Calu3 (cell line): ENCODE data around the gene IMMP2L. TPM values are rescaled to one million over a fixed set of nuclear protein-coding genes. Genes with fewer than 3 reads are reported as not detected.

Experiments
- BruUV-seq: library from RNA; stranded (reverse); fragments of 400-500 nt; replicated peaks from 2 replicates; lab custom pipeline; 2021; lab: Mats Ljungman, UMichigan
- CTCF ChIA-PET: fragments of 300-600 bp; sonication (Branson Sonifier 250); formaldehyde crosslinking; loops from one replicate; lab custom pipeline; 2022; ENCODE audit warnings: antibody characterized with exemption; lab: Charles Lee
- DNase-seq: peaks from one replicate; pipeline ENCODE4 v3.0.0; 2022
- H3K27ac Mint-ChIP-seq: one replicate; pipeline ENCODE4 v1.8.0; 2022; ENCODE audit warnings: mixed read lengths; ENCODE audit not compliant: unreplicated experiment
- H3K27me3 Mint-ChIP-seq: one replicate; pipeline ENCODE4 v1.8.0; 2022; ENCODE audit warnings: mixed read lengths; ENCODE audit not compliant: unreplicated experiment
- H3K36me3 Mint-ChIP-seq: one replicate; pipeline ENCODE4 v1.8.0; 2022; ENCODE audit warnings: mild to moderate bottlenecking, moderate library complexity, mixed read lengths; ENCODE audit not compliant: insufficient read depth, unreplicated experiment
- H3K4me1 Mint-ChIP-seq: one replicate; pipeline ENCODE4 v1.8.0; 2022; ENCODE audit warnings: mild to moderate bottlenecking, low read depth, mixed read lengths; ENCODE audit not compliant: unreplicated experiment
- H3K4me3 Mint-ChIP-seq: one replicate; pipeline ENCODE4 v1.8.0; 2022; ENCODE audit warnings: mild to moderate bottlenecking, low read depth, moderate library complexity, mixed read lengths; ENCODE audit not compliant: unreplicated experiment
- H3K9me3 Mint-ChIP-seq: one replicate; pipeline ENCODE4 v1.8.0; 2022; ENCODE audit warnings: low read depth, mixed read lengths; ENCODE audit not compliant: unreplicated experiment
- intact Hi-C: fragments of 100-400 bp; cut with micrococcal nuclease; formaldehyde crosslinking; loops from one replicate; pipeline ENCODE4 v1.10.0; 2022; ENCODE audit not compliant: unreplicated experiment
- total RNA-seq: library from RNA; stranded (reverse); gene quantifications from 2 replicates; pipeline ENCODE4 v1.2.3, GENCODE V29; 2022
- TF ChIP-seq, protein P1 (sequence below): fragments of 200-600 bp; IDR thresholded peaks from one replicate; pipeline ENCODE4 v1.8.0; 2022; ENCODE audit warnings: antibody characterized with exemption; ENCODE audit not compliant: unreplicated experiment

Gene IMMP2L
- total RNA-seq, 1 experiment from 2014 or later = 28.6 TPM

DNA sequence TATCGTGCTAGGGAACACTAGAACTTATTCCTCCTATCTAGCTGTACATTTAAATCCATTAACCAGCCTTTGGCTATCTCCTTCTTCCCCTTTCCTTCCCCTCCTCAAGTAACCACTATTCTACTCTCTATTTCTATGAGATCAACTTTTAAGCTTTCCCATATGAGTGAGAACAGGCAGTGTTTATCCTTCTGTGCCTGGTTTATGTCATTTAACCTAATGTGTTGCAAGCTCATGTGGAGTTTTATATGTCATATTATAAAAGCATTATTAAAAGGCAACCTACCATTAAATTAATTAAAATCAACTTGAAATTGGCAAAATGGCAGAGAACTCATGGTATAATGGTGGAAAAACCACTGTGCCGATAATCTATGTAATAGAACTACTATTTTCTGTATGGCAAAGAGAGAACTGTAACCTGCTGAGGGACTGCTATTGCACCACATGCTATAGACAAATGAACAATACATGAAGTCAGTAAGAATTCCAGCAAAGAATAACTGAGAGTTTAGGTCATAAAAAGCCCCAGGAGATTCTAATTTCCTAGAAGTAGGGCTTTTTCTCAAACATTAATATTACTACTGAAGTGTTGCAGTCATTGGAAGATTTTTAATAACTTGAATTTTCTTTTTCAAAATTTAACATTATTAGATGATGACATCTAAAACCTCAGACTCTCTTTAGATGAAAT lies 389.6 kb downstream of the IMMP2L start:
- Mint-ChIP-seq H3K4me3 (no peak overlapping the region), H3K27me3 (no peaks in the 10 kb centered on the region), H3K27ac (no peak overlapping the region), H3K9me3 (no peaks in the 10 kb centered on the region), H3K4me1 (no peaks in the 10 kb centered on the region), H3K36me3 (no peaks in the 10 kb centered on the region)
- intact Hi-C loops = no loop called here
- TF ChIP-seq, protein P1, sequence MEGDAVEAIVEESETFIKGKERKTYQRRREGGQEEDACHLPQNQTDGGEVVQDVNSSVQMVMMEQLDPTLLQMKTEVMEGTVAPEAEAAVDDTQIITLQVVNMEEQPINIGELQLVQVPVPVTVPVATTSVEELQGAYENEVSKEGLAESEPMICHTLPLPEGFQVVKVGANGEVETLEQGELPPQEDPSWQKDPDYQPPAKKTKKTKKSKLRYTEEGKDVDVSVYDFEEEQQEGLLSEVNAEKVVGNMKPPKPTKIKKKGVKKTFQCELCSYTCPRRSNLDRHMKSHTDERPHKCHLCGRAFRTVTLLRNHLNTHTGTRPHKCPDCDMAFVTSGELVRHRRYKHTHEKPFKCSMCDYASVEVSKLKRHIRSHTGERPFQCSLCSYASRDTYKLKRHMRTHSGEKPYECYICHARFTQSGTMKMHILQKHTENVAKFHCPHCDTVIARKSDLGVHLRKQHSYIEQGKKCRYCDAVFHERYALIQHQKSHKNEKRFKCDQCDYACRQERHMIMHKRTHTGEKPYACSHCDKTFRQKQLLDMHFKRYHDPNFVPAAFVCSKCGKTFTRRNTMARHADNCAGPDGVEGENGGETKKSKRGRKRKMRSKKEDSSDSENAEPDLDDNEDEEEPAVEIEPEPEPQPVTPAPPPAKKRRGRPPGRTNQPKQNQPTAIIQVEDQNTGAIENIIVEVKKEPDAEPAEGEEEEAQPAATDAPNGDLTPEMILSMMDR = no peak
- BruUV-seq = no TSS peak
- DNase-seq = no peak
- CTCF ChIA-PET = no interaction called here

DNA sequence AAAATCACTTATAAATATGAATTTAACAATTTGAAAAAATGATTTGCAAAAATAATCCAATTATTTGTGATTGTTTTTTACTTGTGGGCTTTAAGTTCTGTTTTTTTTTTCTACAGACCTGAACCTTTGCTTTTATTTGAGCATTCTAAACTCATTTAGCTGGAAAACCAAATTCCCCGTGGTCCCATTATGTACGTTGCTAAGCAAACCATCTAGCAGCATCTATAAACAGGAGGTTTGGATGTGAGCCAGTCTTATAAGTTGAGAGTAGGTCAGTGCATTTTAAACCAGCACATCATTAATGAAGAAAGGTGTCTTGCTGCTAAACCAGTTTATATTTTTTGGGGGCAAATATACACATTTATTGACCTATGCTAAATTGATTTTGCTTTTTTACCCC lies 394.1 kb downstream of the IMMP2L start:
- H3K36me3 Mint-ChIP-seq = no peaks in the 10 kb centered on the region
- H3K9me3 Mint-ChIP-seq = no peaks in the 10 kb centered on the region
- H3K27ac Mint-ChIP-seq = no peak overlapping the region
- no peaks in the 10 kb centered on the region for H3K4me1 Mint-ChIP-seq
- no TSS peak for BruUV-seq
- TF ChIP-seq, protein P1 = no peak
- DNase-seq = no peak
- intact Hi-C loops = no loop called here
- H3K4me3 Mint-ChIP-seq = no peak overlapping the region
- H3K27me3 Mint-ChIP-seq = no peaks in the 10 kb centered on the region
- CTCF ChIA-PET = no interaction called here

DNA sequence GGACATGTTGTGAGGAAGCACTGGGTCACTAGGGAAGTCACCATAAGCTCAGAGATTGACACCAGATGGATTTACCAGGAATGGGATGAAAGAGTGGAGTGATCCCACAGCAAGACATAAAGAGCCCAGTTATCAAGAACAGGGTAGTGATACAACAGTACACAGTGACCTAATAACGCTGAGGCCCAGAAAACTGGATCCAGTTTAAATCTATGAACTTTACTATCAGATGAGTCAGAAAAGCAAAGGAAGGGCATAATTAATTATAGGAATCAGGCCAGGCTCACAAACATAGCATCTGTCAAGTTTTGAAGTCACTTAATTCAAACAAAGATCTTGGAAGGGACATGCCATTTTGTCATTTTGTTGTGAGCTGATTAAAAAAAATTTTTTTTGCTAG lies 397.9 kb downstream of the IMMP2L start:
- H3K27me3 Mint-ChIP-seq = no peaks in the 10 kb centered on the region
- TF ChIP-seq, protein P1 = no peak
- no peaks in the 10 kb centered on the region for H3K36me3 Mint-ChIP-seq
- CTCF ChIA-PET = interaction anchor here (0.7 kb wide), 1 partner anchor 65 kb away, joined by 4 read pairs; no protein-coding TSS in a partner anchor
- H3K9me3 Mint-ChIP-seq = no peaks in the 10 kb centered on the region
- BruUV-seq = no TSS peak
- no peak overlapping the region for H3K4me3 Mint-ChIP-seq
- no peaks in the 10 kb centered on the region for H3K4me1 Mint-ChIP-seq
- intact Hi-C loops = no loop called here
- no peak for DNase-seq
- H3K27ac Mint-ChIP-seq = no peak overlapping the region

DNA sequence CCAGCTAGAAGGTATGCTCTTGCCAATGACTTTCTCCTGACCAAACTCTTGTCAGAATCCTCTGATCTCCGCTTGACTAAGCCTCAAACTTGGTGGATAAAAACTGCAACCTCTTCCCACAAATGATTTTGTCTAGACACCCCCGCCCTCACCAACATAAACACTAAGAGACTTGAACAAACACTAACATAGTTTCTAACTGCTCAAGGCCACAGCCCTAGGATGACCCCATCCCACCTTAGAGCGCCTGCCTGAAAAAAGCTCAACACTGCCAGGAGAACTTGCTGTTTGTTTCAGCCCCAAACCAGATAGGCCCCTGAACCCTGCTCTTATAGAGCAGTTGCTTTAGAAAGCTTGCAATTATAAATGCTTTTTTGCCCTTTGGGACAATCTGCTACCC lies 399.6 kb downstream of the IMMP2L start:
- CTCF ChIA-PET = interaction anchor here (0.5 kb wide), 1 partner anchor 105 kb away, joined by 3 read pairs; no protein-coding TSS in a partner anchor
- Mint-ChIP-seq H3K27ac (no peak overlapping the region), H3K36me3 (no peaks in the 10 kb centered on the region), H3K4me1 (no peaks in the 10 kb centered on the region), H3K9me3 (no peaks in the 10 kb centered on the region), H3K4me3 (no peak overlapping the region), H3K27me3 (no peaks in the 10 kb centered on the region)
- TF ChIP-seq, protein P1 = no peak
- intact Hi-C loops = no loop called here
- no peak for DNase-seq
- no TSS peak for BruUV-seq
